Type B pancreatic cell (in vitro differentiated cells): ENCODE data around the gene C20orf96. TPM values are rescaled to one million over a fixed set of nuclear protein-coding genes. Genes with fewer than 3 reads are reported as not detected.
A peak's percentile ranks its signal among the peaks of the same experiment; 100 is the strongest.

ENCODE experiments used
- DNase-seq: peaks from one replicate; pipeline ENCODE4 v3.0.0; 2021; ENCODE audit warnings: mixed read lengths; ENCODE audit not compliant: unreplicated experiment; ENCODE audit errors: extremely low spot score
- H3K27ac Mint-ChIP-seq: 2 replicates; pipeline ENCODE4 v1.8.0; 2021; ENCODE audit warnings: mild to moderate bottlenecking, mixed read lengths
- H3K27me3 Mint-ChIP-seq: 2 replicates; pipeline ENCODE4 v1.8.0; 2021; ENCODE audit warnings: mixed read lengths
- H3K36me3 Mint-ChIP-seq: 2 replicates; pipeline ENCODE4 v1.8.0; 2021; ENCODE audit warnings: mixed read lengths
- H3K4me1 Mint-ChIP-seq: one replicate; pipeline ENCODE4 v1.8.0; 2021; ENCODE audit warnings: mixed read lengths; ENCODE audit not compliant: unreplicated experiment
- H3K4me3 Mint-ChIP-seq: 2 replicates; pipeline ENCODE4 v1.8.0; 2021; ENCODE audit warnings: mild to moderate bottlenecking, mixed read lengths
- H3K9me3 Mint-ChIP-seq: 2 replicates; pipeline ENCODE4 v1.8.0; 2021; ENCODE audit warnings: mixed read lengths
- total RNA-seq: library from RNA; stranded (reverse); gene quantifications from 2 replicates; pipeline ENCODE4 v1.2.1, GENCODE V29; 2021; ENCODE audit warnings: low replicate concordance
- TF ChIP-seq, protein P1 (sequence below): fragments of 200-600 bp; sonication (generic); conservative IDR thresholded peaks from 2 replicates; pipeline ENCODE4 v1.5.0; 2021; ENCODE audit warnings: antibody characterized with exemption, mild to moderate bottlenecking

Gene C20orf96
- total RNA-seq, 1 donor from 2014 or later, result 27.0 TPM

GRCh38 chr20:266596-267562 lies 23.7 kb downstream of the C20orf96 start:
- Mint-ChIP-seq H3K27ac (peak overlapping the region; percentile 71), H3K4me1 (peaks cover 9% of the 10 kb centered on the region), H3K36me3 (peaks cover 3% of the 10 kb centered on the region), H3K27me3 (peaks cover 20% of the 10 kb centered on the region), H3K9me3 (no peaks in the 10 kb centered on the region), H3K4me3 (peak overlapping the region; percentile 85)
- TF ChIP-seq, protein P1, sequence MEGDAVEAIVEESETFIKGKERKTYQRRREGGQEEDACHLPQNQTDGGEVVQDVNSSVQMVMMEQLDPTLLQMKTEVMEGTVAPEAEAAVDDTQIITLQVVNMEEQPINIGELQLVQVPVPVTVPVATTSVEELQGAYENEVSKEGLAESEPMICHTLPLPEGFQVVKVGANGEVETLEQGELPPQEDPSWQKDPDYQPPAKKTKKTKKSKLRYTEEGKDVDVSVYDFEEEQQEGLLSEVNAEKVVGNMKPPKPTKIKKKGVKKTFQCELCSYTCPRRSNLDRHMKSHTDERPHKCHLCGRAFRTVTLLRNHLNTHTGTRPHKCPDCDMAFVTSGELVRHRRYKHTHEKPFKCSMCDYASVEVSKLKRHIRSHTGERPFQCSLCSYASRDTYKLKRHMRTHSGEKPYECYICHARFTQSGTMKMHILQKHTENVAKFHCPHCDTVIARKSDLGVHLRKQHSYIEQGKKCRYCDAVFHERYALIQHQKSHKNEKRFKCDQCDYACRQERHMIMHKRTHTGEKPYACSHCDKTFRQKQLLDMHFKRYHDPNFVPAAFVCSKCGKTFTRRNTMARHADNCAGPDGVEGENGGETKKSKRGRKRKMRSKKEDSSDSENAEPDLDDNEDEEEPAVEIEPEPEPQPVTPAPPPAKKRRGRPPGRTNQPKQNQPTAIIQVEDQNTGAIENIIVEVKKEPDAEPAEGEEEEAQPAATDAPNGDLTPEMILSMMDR, result peak; percentile 98
- peak; percentile 93 for DNase-seq

- Mint-ChIP-seq H3K9me3 (no peaks in the 10 kb centered on the region), H3K4me1 (peaks cover 12% of the 10 kb centered on the region), H3K36me3 (no peaks in the 10 kb centered on the region), H3K27me3 (peaks cover 31% of the 10 kb centered on the region), H3K4me3 (no peak overlapping the region), H3K27ac (no peak overlapping the region)
- TF ChIP-seq, protein P1, result no peak
- DNase-seq, result no peak
These were observed 26.8 kb downstream of the C20orf96 start for GRCh38 chr20:263701-264100.

DNA sequence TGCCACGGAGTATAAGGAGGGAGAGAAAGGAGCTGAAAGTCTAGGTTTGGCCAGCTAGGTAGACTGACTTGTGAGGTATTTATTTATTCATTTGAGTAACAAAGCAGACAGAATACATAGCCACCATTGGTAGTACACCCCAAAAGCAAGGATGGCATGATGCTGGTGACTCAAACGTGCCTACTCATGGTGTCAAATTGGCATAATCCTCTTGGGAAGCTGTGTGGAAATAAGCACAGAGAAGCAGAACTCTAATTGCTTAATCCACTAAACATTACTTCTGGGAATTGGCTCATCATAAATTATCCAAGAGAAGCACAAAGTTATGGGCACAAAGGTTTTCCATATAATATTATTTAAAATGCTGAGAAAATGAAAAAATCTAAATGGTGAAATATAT lies 30.6 kb downstream of the C20orf96 start:
- TF ChIP-seq, protein P1, result no peak
- H3K36me3 Mint-ChIP-seq, result no peaks in the 10 kb centered on the region
- peaks cover 39% of the 10 kb centered on the region for H3K27me3 Mint-ChIP-seq
- no peak for DNase-seq
- no peaks in the 10 kb centered on the region for H3K9me3 Mint-ChIP-seq
- H3K27ac Mint-ChIP-seq, result no peak overlapping the region
- H3K4me1 Mint-ChIP-seq, result peaks cover 3% of the 10 kb centered on the region
- H3K4me3 Mint-ChIP-seq, result no peak overlapping the region

- Mint-ChIP-seq H3K4me3 (no peak overlapping the region), H3K27me3 (peaks cover 44% of the 10 kb centered on the region), H3K4me1 (peaks cover 3% of the 10 kb centered on the region), H3K36me3 (no peaks in the 10 kb centered on the region), H3K9me3 (no peaks in the 10 kb centered on the region), H3K27ac (no peak overlapping the region)
- no peak for DNase-seq
- TF ChIP-seq, protein P1, result no peak
These were observed 31.6 kb downstream of the C20orf96 start for GRCh38 chr20:258963-259362.

DNA sequence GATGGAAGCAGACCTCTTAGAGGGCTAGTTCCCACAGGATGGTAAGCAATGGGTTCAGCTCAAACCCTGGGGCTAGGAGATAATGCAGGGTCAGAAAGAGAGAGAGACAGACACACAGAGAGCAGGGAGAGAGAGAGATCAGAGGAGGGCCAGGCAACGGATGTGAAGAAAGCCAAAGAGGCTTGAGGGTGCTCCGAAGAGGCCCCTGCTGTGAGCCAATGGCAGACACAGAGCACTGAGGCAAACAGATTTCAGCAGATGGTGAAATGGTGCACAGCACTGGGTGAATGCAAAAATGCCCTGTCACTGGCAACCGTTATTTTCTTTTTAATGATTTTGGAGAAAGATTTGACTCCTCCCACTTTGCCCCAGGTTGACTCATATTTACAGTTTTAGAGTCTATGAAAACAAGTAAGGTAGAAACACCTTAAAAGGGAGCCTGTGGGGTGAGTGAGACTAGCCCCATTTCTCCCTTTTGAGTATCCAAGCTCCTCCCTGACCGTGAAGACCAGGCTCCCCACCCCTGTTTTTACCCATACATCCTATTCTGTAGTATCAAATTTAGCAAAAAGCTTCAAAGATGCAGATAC lies 32.2 kb downstream of the C20orf96 start:
- no peak for DNase-seq
- Mint-ChIP-seq H3K9me3 (no peaks in the 10 kb centered on the region), H3K27me3 (peaks cover 44% of the 10 kb centered on the region), H3K36me3 (no peaks in the 10 kb centered on the region), H3K4me3 (no peak overlapping the region), H3K27ac (no peak overlapping the region), H3K4me1 (peaks cover 6% of the 10 kb centered on the region)
- TF ChIP-seq, protein P1, result no peak
